Activated CD4-positive, alpha-beta T cell treated with anti-CD3 and anti-CD28 coated beads, Interleukin-2, amount 50 U/mL, for 1 hour (primary cell): ENCODE data around the gene CIROP.

Source experiments
- DNase-seq: peaks from one replicate; pipeline ENCODE4 v3.0.0-alpha.2; 2020

The CIROP gene

DNA sequence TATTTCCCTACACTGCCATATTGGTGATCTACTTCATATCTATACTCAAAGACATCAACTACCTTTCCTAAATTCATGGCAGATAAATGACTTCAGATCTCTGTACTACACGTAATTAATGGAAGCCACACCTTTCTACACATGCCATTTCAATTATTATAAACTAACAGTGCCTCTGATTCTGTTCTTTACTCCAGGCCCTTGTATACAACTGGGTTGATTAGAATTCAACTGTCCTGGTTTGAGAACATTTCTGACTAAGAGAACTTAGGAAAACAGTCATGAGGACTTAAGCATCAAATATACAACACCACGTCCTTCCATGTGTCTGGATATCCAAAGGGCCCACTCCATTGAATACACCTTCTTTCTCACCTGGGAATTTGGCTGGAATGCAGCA is 11.7 kb downstream of the CIROP start:
- no peak for DNase-seq

DNA sequence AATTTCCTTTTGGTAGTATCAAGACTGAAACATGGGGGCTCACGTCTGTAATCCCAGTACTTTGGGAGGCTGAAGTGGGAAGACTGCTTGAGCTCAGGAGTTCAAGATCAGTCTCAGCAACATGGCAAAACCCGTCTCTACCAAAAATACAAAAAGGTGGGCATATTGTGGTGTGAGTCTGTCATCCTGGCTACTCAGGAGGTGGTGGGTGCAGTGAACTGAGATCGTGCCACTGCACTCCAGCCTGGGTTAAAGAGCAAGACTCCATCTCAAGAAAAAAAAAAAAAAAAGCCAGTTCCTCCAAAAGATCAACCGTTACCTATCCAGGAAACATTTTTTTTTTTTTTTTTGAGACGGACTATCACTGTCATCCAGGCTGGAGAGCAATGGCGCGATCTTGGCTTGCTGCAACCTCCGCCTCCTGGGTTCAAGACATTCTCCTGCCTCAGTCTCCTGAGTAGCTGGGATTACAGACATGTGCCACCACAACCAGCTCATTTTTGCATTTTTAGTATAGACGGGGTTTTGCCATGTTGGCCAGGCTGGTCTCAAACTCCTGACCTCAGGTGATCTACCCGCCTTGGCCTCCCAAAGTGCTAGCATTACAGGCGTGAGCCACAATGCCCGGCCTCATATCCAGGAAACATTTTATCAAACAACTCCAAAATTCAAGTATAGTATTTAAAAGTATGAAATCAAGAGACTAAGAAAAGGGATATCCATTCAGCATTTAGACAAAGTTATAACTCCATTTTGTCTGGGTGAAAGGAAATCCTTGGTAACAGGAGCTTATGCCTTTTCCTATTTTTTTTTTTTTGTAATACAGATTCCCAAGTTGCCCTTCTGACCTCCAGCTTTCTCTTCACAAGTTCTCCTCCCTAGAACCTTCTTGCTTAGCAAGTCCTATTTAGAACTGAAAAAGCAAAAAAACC is 13.2 kb downstream of the CIROP start:
- no peak for DNase-seq

DNA sequence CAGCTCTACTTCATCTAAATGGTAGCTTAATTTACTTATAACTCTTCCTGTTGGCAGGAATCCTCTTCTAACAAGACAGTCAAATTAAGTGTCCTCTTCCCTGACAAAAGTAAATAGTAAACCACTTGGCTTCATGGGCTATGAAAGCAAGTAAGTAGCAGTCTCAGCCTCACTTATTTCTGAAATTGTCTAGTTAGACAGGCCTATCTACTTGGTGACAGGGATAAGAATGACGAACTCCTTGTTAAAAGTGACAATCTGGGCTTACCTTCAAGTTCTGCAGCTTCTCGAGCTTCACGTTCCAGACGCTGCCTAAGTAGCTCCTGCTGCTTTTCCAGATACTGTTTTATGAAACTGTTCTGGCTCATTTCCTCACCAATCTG is 14.5 kb downstream of the CIROP start:
- DNase-seq = no peak

DNA sequence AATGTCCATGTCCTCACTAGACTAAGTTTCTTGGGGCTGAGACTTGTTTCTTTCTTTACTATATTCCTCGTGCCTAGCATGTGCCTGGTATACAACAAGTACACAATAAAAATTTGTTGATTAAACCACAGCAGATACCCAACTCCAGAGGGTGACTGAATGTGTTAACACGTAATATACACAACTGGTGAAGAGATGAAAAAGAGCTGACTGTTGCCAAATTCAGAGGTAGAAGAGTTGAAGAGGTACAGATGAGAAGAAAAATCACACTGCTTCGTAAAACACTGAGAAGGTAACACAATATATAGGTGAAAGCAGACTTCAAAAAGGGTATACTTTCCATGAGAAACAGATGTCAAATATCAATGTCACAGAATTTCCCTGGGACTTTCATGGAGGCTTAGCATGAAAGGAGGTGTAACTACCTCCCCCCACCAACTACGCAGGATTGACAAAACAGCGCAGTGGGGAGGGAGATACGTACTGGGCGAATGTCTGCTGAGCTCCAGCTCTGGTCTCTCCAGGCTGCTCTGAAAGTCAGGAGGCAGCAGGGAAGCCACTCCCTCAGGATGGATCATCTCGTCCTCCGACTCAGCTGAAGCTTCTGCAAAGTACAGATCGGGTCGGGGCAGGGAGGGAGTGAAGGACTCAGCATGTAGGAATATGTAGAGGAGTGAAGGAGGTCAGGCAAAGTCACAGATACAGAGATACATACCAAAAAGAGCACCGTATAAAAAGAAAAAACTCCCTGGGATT is 15.1 kb downstream of the CIROP start:
- no peak for DNase-seq

DNA sequence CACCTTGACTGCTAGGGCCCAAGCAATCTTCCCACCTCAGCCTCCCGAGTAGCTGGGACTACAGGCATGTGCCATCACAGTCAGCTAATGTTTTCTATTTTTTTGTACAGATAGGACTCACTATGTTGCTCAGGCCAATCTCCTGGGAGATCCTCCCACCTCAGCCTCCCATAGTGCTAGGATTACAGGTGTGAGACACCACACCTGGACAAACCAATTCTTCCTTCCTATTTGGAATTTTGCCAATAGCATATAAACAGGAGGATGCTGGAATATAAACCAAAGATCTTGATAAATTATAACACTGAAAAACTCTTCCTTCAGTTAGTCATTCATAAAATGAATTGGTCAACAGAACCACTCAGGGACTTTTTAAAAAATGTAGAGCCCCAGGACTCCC is 18.2 kb downstream of the CIROP start:
- no peak for DNase-seq

DNA sequence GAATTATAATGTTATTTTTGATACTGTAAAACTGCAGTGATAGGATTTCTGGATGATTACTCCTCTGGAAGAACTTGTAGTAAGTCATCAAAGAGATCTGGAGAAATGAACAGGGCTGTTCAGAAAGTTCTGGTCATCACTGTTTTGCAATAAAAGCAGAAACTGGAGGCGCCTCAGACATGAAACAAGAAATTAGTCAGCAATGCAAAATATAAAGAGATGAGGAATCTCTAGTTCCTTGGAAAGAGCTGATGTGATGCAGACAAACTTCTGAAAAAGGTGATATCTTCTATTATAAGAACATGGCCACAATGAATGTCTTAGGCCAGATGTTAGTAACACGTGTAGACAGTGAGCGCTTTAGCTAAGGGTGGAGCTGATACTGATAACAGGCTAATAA is 19.3 kb downstream of the CIROP start:
- no peak for DNase-seq

DNA sequence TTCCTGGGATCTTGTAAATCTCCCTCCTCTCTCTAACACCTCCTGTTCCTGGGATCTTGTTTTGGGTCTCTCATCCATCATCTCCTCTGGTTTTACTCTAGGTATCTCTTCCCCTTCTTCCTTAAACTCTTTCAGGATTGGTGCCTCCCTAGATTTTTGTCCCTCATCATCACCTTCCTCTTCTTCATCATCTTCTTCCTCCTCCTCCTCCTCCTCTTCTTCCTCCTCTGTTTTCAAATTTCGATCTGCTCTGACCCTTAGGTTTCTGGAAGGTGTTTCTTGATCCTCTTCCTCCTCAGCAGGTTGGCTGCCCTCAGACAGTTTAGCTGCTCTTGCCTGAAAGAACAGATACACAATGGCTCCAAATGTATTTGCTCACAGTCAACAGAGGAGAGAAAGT is 24.3 kb downstream of the CIROP start:
- no peak for DNase-seq

DNA sequence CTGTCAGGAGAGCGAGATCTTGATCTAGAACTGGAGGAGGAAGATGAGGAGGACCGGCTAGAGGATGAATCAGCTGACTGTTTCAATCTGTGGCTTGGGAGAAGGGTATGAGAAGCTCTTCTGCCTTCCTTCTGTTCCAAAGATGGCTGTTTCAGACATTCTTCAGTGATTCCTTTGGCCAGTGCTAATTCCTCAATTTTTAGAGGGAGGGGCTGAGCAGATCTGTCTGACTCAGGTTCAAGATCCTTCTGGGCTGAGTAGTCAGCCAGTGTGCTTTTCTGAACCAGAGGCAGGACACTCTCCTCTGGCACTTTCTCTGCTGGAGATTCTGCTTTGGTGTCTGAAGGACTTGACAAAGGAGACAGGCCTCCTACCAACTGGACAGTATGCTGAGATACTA is 25.1 kb downstream of the CIROP start:
- no peak for DNase-seq

DNA sequence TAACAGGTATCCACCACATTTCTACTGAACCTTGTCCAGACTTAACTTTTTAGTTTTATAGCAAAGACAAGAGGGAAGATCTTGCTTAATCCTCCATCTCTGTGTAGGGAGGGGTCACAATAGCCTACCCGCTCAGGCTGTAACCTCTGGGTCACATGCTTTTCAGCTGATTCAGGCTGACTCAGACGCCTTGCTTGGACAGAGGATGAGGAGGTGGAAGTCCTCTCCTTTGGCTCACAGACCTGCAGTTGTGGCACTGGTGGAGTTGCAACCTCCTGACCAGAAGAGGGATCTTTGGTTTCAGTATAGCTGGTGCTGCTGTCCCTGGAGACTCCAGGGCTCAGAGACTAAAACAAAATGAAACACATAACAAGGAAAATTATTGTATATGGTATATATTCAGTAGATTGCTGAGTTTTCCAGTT is 26.1 kb downstream of the CIROP start:
- DNase-seq = no peak

DNA sequence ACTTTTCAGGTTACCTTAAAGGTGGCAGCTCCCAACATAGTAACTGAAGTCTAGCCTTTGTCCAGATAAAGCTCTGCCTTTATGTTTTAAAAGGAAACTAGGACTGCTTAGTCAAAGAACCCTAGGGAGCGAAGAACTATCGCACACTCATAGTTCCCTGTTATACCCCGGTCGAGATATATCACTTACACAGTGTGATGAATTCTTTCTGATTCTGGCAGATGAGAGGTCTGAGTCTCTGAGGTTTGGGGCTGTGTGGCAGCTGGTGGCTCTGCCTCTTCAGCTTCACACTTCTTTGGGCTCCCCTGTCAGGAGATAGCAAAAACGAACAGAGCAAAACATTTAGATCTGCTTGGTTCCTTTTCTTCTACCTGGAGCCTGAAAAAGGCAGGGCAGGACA is 26.8 kb downstream of the CIROP start:
- no peak for DNase-seq

DNA sequence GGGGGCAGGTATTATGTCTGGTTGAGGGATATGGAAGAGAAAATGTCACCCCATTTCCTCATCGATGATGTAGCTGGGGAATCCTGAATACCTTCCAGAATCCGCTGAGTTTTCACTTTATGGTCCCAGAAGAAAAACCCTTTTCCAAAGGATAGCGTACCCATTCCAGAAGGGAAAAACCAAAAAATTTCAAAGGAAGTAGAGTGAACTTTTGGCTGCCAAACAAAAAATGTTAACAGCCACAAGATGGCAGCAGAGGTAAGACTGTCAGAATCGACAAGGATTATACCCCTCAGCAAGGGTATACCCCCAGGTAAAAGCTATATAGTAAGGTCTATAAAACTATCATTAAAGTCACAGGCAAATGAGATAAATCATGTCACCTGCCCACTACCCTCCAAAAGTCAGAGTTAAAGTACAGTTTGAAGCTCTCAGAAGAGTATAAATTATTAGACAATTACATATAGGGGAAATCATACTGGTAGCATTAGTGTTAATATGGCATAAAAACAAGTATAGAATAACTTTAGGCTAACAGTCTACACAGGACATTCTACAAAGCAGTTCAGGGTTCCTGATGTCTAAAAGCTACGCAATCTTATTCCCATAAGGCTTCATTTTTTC is 27.9 kb downstream of the CIROP start:
- DNase-seq = no peak

DNA sequence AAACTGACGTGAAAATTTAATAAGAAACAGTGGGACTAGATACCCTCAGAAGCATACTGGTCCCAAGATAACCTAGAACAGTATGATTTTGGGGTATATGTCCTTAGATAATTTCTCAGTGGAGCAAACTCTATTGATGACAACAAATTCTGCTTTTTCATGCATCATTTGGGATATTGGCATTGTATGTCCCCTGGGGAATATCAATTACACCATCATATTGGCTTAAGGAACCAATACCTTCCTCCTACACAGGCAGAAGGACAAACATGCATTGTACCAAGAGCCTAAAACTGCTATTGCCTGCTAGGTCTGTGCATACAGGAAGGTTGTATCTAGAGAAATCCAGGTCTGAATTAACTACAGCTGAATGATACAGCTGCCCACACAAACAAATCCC is 29.9 kb downstream of the CIROP start:
- no peak for DNase-seq

DNA sequence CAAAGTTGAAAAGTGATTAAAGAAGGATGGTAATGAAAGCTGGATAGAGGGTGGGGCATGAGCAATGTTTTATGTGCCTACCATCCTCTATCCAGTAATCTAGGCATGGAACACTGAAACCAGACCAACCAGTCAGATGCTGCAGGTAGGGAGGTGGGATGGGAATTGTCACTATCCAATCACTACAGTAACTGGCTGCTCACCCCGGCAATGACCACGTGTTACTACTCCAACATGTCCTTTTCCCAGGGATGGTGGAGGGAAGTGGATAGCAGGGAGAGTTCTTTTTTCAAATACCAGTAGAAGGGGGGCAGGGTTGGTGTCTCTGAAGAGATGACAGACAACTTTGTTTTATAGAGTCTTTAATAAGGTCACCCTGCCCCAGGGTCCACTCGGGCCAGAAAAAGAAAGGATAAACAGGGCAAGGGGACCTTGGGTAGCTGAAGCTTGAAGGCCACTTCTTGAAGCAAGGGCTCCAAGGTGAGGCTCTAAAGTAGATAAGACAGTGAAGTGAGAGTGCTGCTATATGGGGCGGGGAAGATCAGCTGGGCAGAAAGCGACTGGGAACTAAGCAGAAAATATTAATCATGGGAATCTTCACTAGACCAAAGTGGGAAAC is 32.8 kb downstream of the CIROP start:
- DNase-seq = no peak

DNA sequence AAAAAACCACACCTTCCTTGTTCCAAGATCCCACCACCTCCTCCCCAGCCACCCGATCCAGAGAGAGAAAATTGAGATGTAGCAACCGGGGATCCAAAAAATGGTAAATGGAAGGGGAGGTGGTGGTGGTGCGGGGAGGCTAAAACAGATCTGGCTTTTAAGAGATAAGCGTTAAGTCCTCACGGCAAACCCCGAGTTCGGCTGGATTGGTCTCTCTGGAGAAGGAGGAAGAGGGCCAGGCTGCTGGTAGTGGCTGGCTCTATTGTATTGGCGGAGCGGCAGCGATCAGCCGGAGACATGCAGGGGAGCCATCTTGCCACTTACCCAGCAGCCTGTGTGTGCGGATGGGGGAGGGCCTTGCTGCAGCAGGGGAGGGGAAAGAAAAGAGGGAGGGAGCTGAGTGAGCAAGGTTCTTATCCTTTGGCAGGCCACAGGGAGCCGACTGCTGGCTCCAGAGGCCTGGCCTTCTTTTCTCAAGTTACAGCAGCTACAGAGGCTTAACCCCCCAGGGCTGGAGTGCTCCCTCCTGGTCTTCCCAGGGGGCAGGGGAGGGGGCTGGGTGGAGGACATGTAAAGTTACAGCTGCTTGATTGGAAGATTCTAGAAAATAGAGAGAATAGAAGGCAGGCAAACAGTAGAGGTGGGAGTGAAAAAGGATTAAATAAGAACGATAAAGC is 33.4 kb downstream of the CIROP start:
- DNase-seq = peak; percentile 74

DNA sequence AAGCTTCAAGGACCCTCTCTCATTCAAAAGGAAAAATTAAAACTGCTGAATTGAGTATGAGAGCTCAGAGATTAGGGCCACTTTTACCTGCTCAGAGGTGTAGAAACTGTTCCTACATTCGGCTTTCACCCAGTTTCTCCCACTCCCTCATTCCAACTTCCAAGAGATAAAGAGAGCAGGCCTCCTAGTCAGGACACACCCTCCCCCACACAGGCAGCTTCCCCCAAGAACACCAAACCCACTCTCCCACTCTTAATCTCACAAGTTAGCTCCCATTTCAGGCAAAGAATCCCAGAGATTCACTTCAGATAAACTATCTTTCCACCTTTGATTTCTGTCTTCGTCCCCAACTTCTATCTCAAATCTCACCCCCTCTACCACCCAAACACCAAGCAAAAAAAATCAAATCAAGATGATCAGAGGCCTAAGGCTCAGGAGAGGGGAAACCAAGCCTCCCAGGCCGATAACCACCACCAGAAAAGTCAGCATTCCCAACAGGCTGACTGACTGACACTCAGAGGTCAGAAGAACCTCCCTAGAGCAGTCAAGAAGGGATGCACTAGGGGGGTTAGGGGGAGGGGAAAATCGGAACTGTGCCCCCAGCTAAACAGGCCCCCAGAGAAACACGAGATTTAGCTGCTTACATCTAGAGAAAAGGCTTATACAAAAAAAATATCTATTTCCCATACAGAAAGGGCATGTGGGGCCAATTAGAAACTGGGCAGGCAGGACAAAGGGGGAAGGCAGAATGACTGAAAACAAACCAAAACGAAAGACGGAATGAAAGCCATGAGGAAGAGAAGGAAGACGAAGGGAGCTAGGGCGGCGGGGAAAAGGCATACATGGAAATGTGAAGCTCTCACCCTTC is 34.3 kb downstream of the CIROP start:
- DNase-seq = no peak

DNA sequence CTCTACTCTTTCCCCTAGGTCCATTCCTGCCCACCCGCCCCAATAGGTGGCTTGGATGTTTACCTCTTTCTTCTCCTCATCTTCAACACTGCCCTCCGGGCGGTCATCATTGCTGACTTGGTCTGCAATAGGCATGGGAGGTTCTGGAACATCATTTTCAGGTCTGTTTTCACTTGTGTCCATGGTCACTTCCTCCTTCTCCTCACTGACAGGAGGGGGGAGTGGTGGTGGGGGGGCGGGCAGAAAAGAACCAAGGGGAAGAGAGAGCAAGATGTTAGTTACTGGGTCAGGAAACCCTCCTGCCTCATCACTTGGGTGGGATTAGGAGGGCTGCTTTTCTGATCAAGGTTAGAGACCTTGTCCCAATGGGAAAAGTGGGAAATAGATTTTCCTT is 35.4 kb downstream of the CIROP start:
- DNase-seq = no peak

DNA sequence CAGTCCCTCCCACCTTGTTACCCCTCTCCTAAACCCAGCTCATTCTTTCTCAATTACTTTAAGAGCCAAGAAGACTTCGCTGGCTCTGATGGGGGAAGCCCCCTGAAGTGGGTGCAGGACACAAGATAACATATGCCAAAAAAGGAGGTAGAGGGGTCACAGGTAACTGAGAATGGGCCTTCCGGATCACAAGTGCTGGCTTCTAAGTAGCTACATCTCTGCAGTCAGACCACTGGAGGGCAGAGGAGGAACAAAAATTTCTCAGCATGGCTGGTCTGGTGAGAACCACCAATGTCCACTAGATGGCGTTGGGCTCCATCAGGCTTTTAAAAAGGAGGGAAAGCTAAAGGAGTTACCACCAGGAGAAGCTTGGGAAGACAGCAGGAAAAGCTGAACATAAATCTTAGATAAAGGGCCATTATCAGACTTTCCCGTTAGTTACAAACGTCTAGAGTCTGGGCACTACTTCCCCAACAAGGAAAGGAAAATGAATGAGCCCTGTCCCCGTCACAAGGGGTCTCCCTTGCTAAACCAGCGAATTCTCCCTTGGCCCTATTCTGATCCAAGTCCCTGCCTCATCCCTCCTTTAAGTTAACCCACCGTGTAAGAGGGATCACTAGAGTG is 35.9 kb downstream of the CIROP start:
- DNase-seq = peak; percentile 65

DNA sequence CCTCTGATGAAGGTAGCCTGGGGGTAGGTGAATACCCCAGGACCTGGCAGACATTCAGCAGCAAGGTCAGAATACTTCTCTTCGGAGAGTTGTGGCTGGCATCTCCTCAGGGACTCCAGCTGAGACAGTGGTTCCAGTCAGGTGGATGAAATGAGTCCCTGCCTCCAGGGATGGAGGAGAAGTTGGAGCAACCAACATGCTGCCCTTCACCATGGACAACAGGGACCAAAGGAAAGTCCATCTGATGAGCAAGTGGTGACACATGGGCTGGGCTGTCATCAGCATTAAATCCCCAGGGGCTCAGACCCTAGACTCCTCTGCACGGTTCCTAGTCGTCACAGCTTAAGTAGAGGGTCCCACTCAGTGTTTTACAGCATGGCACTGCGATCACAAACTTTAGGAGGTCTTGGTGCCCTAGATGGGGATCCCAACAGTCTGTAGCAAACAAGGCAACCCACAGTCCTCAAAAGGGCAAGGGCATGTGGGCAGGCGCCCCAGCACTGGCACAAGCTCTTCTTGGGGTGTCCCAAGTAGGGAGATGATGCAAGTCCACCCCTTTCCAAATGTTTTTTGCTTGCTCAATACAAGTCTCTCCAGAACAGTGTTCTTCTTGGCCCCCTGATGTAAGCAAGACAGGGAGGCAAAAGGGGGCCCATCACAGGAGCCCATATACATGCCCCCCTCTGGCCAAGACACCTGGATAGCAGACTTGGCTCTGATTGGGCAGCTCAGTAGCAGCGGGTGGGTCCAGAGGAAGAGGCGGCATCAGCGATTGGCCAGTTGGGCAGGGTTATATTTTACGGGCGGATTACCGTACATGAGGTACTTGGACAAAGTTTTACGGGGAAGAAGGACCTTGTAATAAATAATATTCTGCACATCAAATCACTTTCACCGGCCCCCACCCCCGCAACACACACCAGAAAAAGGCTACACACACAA is 36.7 kb downstream of the CIROP start:
- no peak for DNase-seq

DNA sequence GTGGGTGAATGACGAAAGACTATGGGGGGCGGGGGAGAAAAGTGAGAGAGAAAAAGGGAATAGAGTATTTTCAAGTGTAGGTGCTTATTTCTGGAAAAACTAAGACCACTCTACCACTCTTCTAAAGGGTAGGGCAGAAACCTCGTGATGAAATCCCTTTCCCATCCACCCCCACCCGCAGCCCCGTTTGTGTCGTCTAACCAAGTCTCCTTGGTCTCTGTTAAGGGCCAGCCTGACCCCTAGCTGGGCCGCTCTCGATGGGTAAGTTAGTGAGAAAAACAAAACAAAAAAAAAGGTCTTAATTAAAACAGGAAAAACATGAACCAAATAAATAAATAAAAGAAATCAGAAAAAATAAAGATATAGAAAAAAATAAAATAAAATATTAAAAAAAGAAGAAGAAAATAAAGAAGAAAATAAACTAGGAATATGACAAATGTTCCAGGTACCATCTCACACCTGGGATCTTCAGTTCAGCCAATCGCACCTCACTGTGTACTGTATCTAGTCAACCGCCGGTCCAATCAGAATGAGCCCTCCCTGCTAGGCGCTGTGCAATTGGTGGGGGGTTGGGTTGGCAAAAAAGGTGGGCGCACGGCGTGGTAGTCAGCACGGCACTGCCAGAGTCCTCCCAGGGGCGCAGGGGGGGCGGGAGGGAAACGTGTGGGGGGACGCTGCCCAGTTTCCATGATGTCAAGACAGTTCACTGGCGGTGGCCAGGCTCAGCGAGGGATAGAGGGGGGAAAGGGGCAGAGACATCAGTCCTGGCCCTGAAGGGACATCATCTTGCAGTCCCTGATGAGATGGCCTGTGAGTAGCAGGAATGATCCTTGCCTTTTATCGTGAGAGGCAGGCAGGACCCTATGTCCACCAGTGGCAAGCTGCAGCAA is 37.7 kb downstream of the CIROP start:
- DNase-seq = no peak
